ENCODE data around the gene ST3GAL3. TPM values are rescaled to one million over a fixed set of nuclear protein-coding genes. Genes with fewer than 3 reads are reported as not detected.
A peak's percentile ranks its signal among the peaks of the same experiment; 100 is the strongest.

The ST3GAL3 gene
- total and polyA plus RNA-seq, 10 of the 15 experiments (the other 5 are each of a cell fraction or from before 2014, with no cell fraction given): 1.2 to 19.3 (median 11.0) TPM

DNA sequence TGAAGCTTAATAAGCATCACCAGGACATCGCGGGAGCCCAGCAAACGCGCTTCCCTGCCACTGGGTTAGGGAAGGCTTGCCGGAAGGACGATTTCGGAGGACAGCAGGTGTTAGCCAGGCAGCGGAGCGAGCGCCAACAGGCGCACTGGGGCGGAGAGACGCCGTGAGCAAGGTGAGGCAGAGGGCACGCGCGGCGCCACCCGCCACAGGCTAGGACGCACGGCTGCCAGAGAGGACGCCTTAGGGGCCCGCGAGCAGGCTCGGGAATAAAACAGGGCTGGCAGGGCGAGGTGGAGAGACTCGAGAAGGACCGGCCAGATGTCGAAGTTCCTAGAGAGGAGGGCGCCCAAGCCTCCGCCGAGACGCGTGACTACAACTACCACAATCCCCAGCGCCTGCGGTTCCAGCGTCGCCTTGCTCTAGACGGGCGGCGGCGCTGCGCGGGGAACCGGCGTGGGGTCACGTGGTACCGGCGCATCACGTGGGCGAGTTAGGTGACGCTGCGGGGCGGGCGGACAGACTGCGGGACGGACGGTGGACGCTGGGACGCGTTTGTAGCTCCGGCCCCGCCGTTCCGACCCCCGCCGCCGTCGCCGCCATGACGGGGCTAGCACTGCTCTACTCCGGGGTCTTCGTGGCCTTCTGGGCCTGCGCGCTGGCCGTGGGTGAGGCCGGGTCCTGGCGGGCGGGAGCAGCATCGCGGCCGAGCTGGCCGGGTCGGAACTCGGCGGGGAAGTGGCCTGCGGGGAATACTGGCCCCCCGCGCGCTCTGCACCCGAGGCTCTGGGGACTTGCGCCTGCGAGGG is 267.3 kb downstream of the ST3GAL3 start, which contains the start of gene ATP6V0B (continued):
- TF ChIP-seq, protein P1, sequence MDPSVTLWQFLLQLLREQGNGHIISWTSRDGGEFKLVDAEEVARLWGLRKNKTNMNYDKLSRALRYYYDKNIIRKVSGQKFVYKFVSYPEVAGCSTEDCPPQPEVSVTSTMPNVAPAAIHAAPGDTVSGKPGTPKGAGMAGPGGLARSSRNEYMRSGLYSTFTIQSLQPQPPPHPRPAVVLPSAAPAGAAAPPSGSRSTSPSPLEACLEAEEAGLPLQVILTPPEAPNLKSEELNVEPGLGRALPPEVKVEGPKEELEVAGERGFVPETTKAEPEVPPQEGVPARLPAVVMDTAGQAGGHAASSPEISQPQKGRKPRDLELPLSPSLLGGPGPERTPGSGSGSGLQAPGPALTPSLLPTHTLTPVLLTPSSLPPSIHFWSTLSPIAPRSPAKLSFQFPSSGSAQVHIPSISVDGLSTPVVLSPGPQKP (IDR thresholded peaks at IDR 0.05; ENCODE audit: low read depth, low read length): no peak
- TF ChIP-seq SREBF2 (IDR thresholded peaks at IDR 0.05; ENCODE audit: low read length) (no peak), SP1 (IDR thresholded peaks at IDR 0.05; ENCODE audit: low read depth, low read length) (peak; percentile 47), YY1 (IDR thresholded peaks at IDR 0.05; ENCODE audit: low read depth, low read length) (peak; percentile 83), MTA3 (IDR thresholded peaks at IDR 0.05; ENCODE audit: borderline replicate concordance, low read length) (no peak), STAT3 (IDR thresholded peaks at IDR 0.05; ENCODE audit: low read depth, low read length) (no peak), IRF3 (IDR thresholded peaks at IDR 0.05) (peak; percentile 54), EZH2 (IDR thresholded peaks at IDR 0.05; ENCODE audit: borderline replicate concordance, control insufficient read depth, low read depth, low read length) (no peak), PAX5 (IDR thresholded peaks at IDR 0.05; ENCODE audit: borderline replicate concordance, low read depth, low read length) (0 out of 2 replicates have a peak, but pooled peaks have one; percentile 71), IRF5 (IDR thresholded peaks at IDR 0.05; ENCODE audit: borderline replicate concordance) (no peak), POLR2A (IDR thresholded peaks at IDR 0.05; ENCODE audit: low read depth, low read length) (peak; percentile 92), RAD21 (IDR thresholded peaks at IDR 0.05; ENCODE audit: insufficient read depth, low read depth, low read length) (no peak), MAX (IDR thresholded peaks at IDR 0.05; ENCODE audit: low read depth, low read length) (peak; percentile 97), CBX3 (IDR thresholded peaks at IDR 0.05; ENCODE audit: borderline replicate concordance, low read depth) (no peak), CEBPB (IDR thresholded peaks at IDR 0.05; ENCODE audit: borderline replicate concordance in 1 of 2, low read depth in 2 of 2, low read length in 2 of 2) (no peak), RAD51 (IDR thresholded peaks at IDR 0.05) (peak; percentile 99), IKZF1 (conservative IDR thresholded peaks at IDR 0.05) (peak; percentile 94), SMAD1 (IDR thresholded peaks at IDR 0.05; ENCODE audit: low read depth, partially characterized antibody) (no peak), PML (IDR thresholded peaks at IDR 0.05; ENCODE audit: low read length) (no peak)
- TF ChIP-seq, protein P2, sequence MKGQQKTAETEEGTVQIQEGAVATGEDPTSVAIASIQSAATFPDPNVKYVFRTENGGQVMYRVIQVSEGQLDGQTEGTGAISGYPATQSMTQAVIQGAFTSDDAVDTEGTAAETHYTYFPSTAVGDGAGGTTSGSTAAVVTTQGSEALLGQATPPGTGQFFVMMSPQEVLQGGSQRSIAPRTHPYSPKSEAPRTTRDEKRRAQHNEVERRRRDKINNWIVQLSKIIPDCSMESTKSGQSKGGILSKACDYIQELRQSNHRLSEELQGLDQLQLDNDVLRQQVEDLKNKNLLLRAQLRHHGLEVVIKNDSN (IDR thresholded peaks at IDR 0.05; ENCODE audit: borderline replicate concordance, extremely low read length, insufficient read depth, low read depth, low read length): peak; percentile 100
- TF ChIP-seq, protein P3, sequence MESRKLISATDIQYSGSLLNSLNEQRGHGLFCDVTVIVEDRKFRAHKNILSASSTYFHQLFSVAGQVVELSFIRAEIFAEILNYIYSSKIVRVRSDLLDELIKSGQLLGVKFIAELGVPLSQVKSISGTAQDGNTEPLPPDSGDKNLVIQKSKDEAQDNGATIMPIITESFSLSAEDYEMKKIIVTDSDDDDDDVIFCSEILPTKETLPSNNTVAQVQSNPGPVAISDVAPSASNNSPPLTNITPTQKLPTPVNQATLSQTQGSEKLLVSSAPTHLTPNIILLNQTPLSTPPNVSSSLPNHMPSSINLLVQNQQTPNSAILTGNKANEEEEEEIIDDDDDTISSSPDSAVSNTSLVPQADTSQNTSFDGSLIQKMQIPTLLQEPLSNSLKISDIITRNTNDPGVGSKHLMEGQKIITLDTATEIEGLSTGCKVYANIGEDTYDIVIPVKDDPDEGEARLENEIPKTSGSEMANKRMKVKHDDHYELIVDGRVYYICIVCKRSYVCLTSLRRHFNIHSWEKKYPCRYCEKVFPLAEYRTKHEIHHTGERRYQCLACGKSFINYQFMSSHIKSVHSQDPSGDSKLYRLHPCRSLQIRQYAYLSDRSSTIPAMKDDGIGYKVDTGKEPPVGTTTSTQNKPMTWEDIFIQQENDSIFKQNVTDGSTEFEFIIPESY (IDR thresholded peaks at IDR 0.05): no peak

Measured in GM12878 (cell line).